Measurements from ENCODE around the gene FAAH.

- TF ChIP-seq POLR2A (IDR thresholded peaks at IDR 0.05), result no peak
- TF ChIP-seq CTCF (IDR thresholded peaks at IDR 0.05), result no peak
- no peak for TF ChIP-seq EP300 (IDR thresholded peaks at IDR 0.05)
These were observed 59.3 kb downstream of the FAAH start for GRCh38 chr1:46453449-46453848.
